ENCODE results near the gene ALPK1. TPM values are rescaled to one million over a fixed set of nuclear protein-coding genes. Genes with fewer than 3 reads are reported as not detected.
"Not testable (repeated sequence)": the region's sequence is repeated elsewhere in the genome, so short reads cannot be mapped to it uniquely, and the experiment has no call there.

ALPK1 gene
- total RNA-seq, 1 donor from 2014 or later, result 34.3 TPM

DNA sequence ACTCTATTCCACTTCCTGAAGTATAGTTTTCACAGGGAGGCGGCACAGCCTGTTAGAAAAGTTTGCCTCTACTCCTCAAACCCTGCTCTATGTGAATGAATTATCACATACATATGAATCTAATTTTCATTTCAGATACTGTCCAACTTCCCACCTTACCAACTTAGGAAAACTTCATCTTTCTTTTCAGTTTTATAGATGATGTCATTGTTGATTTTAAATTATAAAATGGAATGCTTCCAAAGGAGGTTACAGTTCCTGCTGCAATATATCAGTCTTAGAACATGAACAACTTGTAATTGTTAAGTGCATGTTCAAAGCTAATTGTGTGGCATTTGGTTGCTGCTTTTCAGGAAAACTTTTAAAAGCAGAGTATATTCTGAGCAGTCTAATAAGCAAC, 126.4 kb downstream of the ALPK1 start:
- TF ChIP-seq CTCF (IDR thresholded peaks at IDR 0.05), result no peak
- H3K27me3 ChIP-seq, result no peaks in the 10 kb centered on the region
- ATAC-seq (no peak), DNase-seq (no peak)
- no peak overlapping the region for H3K27ac ChIP-seq
- no peak overlapping the region for H3K4me3 ChIP-seq
- intact Hi-C loops (cut with DNase I), result no loop called here
- no peaks in the 10 kb centered on the region for H3K4me1 ChIP-seq
- peaks cover 30% of the 10 kb centered on the region for H3K36me3 ChIP-seq
- H3K9me3 ChIP-seq, result no peaks in the 10 kb centered on the region

DNA sequence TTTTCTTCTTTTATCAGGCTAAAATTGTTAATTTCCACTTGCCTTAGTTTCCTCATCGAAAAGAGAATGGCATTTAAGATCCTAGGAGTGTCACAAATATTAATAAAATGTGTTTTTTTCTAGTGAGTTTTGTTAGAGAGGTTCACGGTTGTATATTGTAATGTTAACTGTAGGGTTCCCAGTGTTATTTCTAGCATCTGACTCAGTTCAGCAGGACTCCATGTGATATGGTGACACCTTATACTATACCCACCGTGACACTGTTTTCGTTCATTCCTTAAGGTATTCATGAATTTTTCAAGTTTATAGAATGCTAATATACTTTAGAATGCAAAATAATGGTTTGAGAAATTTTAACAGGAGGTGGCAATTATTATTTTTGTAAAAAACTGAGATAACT, 128.7 kb downstream of the ALPK1 start:
- intact Hi-C loops (cut with DNase I), result no loop called here
- DNase-seq (no peak), ATAC-seq (no peak)
- H3K36me3 ChIP-seq, result peaks cover 49% of the 10 kb centered on the region
- no peaks in the 10 kb centered on the region for H3K9me3 ChIP-seq
- H3K27ac ChIP-seq, result no peak overlapping the region
- H3K27me3 ChIP-seq, result no peaks in the 10 kb centered on the region
- no peak for TF ChIP-seq CTCF (IDR thresholded peaks at IDR 0.05)
- H3K4me3 ChIP-seq, result no peak overlapping the region
- H3K4me1 ChIP-seq, result no peaks in the 10 kb centered on the region

- Histone ChIP-seq H3K36me3 (peaks cover 49% of the 10 kb centered on the region), H3K27me3 (no peaks in the 10 kb centered on the region), H3K4me1 (no peaks in the 10 kb centered on the region), H3K9me3 (no peaks in the 10 kb centered on the region), H3K27ac (no peak overlapping the region), H3K4me3 (no peak overlapping the region)
- TF ChIP-seq CTCF (IDR thresholded peaks at IDR 0.05), result no peak
- DNase-seq (no peak), ATAC-seq (no peak)
- intact Hi-C loops (cut with DNase I), result no loop called here
These were observed 129.2 kb downstream of the ALPK1 start for GRCh38 chr4:112426416-112426815.

GRCh38 chr4:112431158-112431557, 134.0 kb downstream of the ALPK1 start:
- no peak for DNase-seq
- Histone ChIP-seq H3K4me1 (no peaks in the 10 kb centered on the region), H3K4me3 (no peak overlapping the region), H3K9me3 (no peaks in the 10 kb centered on the region), H3K36me3 (peaks cover 38% of the 10 kb centered on the region), H3K27me3 (no peaks in the 10 kb centered on the region), H3K27ac (no peak overlapping the region)
- intact Hi-C loops (cut with DNase I), result no loop called here
- no peak for TF ChIP-seq CTCF (IDR thresholded peaks at IDR 0.05)
- no peak for ATAC-seq

GRCh38 chr4:112436987-112437386, 139.8 kb downstream of the ALPK1 start:
- H3K4me1 ChIP-seq, result no peaks in the 10 kb centered on the region
- H3K9me3 ChIP-seq, result no peaks in the 10 kb centered on the region
- no peak for TF ChIP-seq CTCF (IDR thresholded peaks at IDR 0.05)
- intact Hi-C loops (cut with DNase I), result no loop called here
- no peak for ATAC-seq
- no peak for DNase-seq
- H3K27me3 ChIP-seq, result no peaks in the 10 kb centered on the region
- no peak overlapping the region for H3K27ac ChIP-seq
- no peak overlapping the region for H3K4me3 ChIP-seq
- peaks cover 40% of the 10 kb centered on the region for H3K36me3 ChIP-seq

DNA sequence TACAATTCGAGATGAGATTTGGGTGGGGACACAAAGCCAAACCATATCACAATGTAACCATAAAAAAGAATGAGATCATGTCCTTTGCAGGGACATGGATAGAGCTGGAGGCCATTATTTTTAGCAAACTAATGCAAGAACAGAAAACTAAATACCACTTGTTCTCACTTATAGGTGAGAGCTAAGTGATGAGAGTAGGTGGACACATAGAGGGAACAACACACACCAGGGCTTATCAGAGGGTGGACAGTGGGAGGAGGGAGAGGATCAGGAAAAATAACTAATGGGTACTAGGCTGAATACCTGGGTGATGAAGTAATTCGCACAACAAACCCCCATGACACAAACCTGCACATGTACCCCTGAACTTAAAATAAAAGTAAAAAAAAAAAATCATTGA, 145.1 kb downstream of the ALPK1 start:
- H3K4me3 ChIP-seq; ATAC-seq; H3K27me3 ChIP-seq; DNase-seq; H3K27ac ChIP-seq; intact Hi-C loops (cut with DNase I); H3K9me3 ChIP-seq; H3K4me1 ChIP-seq: not testable (repeated sequence)
- H3K36me3 ChIP-seq, result peaks cover 56% of the 10 kb centered on the region

Measured in upper lobe of right lung (tissue), 1 donor.